HEK293T (cell line): Measurements from ENCODE around the gene GORASP2.

Source experiments
- BHLHE40 ChIP-seq: fragments of 450-650 bp; IDR thresholded peaks from 2 replicates; pipeline ENCODE4 v1.6.1; 2016; ENCODE audit warnings: mild to moderate bottlenecking, moderate library complexity, borderline replicate concordance
- FOXM1 ChIP-seq: fragments of 450-650 bp; IDR thresholded peaks from 2 replicates; pipeline ENCODE4 v1.6.1; 2017; ENCODE audit warnings: mild to moderate bottlenecking, borderline replicate concordance
- HDGF ChIP-seq: fragments of 450-650 bp; IDR thresholded peaks from 2 replicates; pipeline ENCODE4 v1.6.1; 2017; ENCODE audit warnings: antibody characterized with exemption, borderline replicate concordance
- SP1 ChIP-seq: fragments of 450-650 bp; IDR thresholded peaks from 2 replicates; pipeline ENCODE4 v1.6.1; 2017

DNA sequence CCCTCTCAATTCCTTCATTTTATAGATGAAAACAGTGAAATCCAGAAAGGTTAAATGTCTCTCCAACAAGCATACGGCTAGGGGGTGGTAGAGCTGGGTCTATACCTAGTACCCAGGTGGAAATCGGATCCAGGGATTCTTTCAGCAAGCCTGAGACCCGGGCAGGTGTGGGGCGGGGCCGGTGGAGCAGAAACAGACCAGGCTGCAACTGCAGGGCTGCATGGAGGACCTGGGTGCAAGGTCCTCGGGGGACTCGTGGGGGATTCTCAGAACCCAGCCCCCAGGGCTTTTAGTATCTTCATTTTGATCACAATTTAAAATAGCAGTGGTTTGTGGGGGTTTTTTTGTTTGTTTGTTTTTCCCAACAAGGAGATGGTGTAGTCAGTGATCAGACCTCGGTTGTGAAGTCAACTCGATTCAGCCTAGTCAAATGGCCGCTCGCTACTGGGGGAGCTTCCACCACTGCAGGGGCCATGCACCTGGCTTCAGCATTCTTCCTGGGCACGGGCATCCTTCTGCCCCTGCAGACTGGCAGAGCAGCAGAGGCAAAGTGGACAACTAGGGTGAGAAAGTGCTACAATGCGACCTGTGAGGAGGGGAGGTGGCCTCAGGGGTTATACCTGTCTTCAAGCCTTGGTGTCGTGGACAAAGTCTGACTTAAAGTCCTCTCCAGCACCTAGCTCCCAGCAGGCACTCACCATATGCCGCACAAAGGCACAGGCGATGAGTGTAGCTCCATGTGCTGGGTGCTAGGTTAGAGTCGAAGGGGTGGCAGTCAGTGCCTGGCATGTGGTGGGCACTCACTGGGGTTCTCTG lies 46.3 kb downstream of the GORASP2 start:
- TF ChIP-seq SP1 (no peak), HDGF (no peak), BHLHE40 (no peak), FOXM1 (no peak)
